VCaP (cell line): ENCODE measurements around the gene PCDHGA4.
A peak's percentile ranks its signal among the peaks of the same experiment; 100 is the strongest.
"Not testable (repeated sequence)": the region's sequence is repeated elsewhere in the genome, so short reads cannot be mapped to it uniquely, and the experiment has no call there.

Source experiments
- H3K27ac ChIP-seq: fragments of 450-650 bp; 2 replicates; pipeline ENCODE4 v1.5.1; 2017
- CTCF ChIP-seq: fragments of 450-650 bp; conservative IDR thresholded peaks from 2 replicates; pipeline ENCODE4 v1.5.1; 2017; ENCODE audit warnings: mild to moderate bottlenecking, moderate library complexity

The PCDHGA4 gene

DNA sequence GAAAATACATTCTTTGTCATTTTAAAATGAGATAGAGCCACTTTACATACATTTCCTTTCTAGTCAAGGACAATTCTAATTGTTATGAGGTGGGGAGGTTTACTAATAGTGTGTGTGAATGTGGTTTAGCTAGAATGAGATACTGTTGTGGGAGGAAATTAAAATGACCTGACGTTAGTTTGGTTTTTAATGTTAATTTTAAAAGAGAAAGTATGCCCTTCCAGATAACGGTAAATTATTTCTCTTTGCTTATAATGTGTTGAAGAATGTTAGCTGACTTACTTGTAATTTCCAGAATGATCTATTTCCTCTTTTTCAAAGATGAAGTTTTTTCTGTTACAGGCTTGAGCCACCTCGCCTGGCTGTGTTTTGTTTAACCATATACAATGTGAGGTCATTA lies 32.6 kb upstream of the PCDHGA4 start:
- H3K27ac ChIP-seq = no peak overlapping the region

GRCh38 chr5:141326088-141326854 lies 28.6 kb upstream of the PCDHGA4 start:
- peak; percentile 90 for TF ChIP-seq CTCF
- H3K27ac ChIP-seq = peak overlapping the region; percentile 79

More for the DNA sequence above, 32.6 kb upstream of the PCDHGA4 start:
- no peak for TF ChIP-seq CTCF

- no peak for TF ChIP-seq CTCF
- no peak overlapping the region for H3K27ac ChIP-seq
Observed at GRCh38 chr5:141328231-141328630, 26.6 kb upstream of the PCDHGA4 start.

DNA sequence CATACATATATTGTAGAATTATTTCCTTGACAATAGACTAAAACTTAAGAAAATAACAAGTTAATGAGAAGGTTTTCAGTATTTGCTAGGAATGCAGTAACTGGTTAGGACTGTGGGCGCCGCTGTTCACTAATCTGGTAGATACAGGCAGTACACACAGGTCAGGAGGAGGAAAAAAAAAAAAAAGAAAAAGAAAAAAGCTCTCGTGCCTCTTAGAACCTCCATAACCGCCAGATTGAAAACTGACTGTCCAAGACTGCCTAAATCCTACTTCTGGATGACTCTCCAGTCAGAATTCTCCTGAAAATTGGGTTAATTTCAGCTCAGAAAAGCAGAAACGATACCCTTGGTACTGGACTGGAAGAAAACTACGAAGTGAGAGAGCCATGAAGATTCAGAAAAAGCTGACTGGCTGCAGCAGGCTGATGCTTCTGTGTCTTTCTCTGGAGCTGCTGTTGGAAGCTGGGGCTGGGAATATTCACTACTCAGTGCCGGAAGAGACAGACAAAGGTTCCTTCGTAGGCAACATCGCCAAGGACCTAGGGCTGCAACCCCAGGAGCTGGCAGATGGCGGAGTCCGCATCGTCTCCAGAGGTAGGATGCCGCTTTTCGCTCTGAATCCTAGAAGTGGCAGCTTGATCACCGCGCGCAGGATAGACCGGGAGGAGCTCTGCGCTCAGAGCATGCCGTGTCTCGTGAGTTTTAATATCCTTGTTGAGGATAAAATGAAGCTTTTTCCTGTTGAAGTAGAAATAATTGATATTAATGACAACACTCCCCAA lies 24.3 kb upstream of the PCDHGA4 start, which contains the start of gene PCDHGA1:
TSS of gene PCDHGA1 (plus strand) at position 216 of the 782 bp plus-strand sequence.
- peak within 1 kb of the TSS; percentile 26; the same call in 1 of the 2 replicates for H3K27ac ChIP-seq
- peak; percentile 81 for TF ChIP-seq CTCF

DNA sequence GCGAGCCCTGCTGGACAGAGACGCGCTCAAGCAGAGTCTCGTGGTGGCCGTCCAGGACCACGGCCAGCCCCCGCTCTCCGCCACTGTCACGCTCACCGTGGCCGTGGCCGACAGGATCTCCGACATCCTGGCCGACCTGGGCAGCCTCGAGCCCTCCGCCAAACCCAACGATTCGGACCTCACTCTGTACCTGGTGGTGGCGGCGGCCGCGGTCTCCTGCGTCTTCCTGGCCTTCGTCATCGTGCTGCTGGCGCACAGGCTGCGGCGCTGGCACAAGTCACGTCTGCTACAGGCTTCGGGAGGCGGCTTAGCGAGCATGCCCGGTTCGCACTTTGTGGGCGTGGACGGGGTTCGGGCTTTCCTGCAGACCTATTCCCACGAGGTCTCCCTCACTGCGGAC lies 22.2 kb upstream of the PCDHGA4 start:
- not testable (repeated sequence) for H3K27ac ChIP-seq

DNA sequence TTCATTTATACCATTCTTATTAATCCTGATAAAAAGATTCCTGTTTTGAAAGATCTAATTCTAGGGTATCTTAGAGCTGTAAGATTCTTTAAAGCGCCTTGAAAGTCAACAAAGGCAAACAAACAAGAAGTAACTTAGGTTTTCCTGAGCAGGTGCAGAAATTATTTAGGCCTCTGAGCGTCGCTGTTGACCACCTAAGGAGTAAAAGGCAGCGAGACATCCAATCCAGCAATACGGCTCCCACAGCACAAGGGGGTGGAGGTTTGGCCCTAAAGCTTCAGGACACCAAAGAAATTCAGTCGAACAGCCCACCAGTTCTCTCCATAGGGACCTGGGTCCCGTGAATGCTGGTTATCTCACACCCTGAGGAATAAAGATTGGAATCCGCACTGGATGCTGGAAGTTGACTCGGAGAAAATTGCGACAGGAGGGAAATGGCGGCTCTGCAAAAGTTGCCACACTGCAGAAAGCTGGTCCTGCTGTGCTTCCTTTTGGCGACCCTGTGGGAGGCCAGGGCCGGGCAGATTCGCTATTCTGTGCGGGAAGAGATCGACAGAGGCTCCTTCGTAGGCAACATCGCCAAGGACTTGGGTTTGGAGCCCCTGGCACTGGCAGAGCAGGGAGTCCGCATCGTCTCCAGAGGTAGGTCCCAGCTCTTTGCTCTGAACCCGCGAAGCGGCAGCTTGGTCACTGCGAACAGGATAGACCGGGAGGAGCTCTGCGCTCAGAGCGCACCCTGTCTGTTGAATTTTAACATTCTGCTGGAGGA lies 16.1 kb upstream of the PCDHGA4 start, which contains the start of gene PCDHGA2:
TSS of gene PCDHGA2 (plus strand) at position 223 of the 769 bp plus-strand sequence.
- peak; percentile 75 for TF ChIP-seq CTCF
- H3K27ac ChIP-seq = peak within 1 kb of the TSS; percentile 11; the same call in 1 of the 2 replicates

DNA sequence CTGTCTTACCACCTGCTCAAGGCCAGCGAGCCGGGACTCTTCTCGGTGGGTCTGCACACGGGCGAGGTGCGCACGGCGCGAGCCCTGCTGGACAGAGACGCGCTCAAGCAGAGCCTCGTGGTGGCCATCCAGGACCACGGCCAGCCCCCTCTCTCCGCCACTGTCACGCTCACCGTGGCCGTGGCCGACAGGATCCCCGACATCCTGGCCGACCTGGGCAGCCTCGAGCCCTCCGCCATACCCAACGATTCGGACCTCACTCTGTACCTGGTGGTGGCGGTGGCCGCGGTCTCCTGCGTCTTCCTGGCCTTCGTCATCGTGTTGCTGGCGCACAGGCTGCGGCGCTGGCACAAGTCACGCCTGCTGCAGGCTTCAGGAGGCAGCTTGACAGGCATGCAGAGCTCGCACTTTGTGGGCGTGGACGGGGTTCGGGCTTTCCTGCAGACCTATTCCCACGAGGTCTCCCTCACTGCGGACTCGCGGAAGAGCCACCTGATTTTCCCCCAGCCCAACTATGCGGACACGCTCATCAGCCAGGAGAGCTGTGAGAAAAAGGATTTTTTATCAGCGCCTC lies 14.0 kb upstream of the PCDHGA4 start:
- not testable (repeated sequence) for H3K27ac ChIP-seq

GRCh38 chr5:141342773-141343172 lies 12.0 kb upstream of the PCDHGA4 start:
- TF ChIP-seq CTCF = no peak
- H3K27ac ChIP-seq = no peak overlapping the region
